ENCODE data around the gene CYB5RL.

The CYB5RL gene

DNA sequence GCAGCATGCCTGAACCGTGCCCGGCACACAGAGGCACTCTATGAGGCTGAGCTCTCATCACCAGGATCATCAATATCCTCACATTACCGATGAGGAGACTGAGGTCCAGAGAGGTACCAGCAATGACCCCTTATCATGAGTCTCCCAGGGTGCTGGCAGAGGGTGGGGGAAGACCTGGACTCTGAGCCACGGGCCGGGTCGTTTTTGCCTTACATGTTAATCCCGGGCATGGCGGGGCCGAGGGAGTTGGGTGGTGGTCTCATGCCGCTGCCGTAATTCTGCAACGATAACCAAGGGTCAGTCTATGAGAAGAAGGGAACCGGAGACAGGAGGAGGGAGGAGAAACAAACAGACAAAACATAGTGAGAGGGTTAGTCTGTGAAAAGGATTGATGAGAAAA lies 43.2 kb upstream of the CYB5RL start:
- no peak overlapping the region for H3K4me3 ChIP-seq (ENCODE audit: low read length, poor library complexity, severe bottlenecking)

DNA sequence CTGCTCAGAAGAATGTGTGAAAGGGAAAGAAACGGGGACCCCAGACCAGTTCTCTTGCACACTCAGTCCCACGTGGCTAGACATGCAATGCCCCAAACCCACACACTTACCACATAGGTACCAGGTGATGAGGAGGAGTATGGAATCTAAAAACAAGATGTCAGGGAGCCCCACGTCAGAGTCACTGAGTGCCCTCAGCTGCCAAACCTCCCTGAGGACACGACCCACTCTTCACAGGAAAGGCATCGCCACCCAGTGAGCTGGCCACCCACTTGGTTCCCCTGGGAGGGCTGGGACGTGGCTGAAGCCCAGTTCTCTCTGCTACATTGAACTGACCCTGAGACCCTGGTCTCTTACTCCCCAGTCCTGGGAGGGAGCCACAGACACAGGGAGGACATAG lies 41.5 kb upstream of the CYB5RL start:
- Histone ChIP-seq H3K36me3 (ENCODE audit: insufficient read depth, low read length) (peaks cover 70% of the 10 kb centered on the region; the same call in 1 of the 2 replicates), H3K27me3 (ENCODE audit: insufficient read depth, low read length, poor library complexity, severe bottlenecking) (no peaks in the 10 kb centered on the region), H4K20me1 (ENCODE audit: insufficient read depth, low read length, poor library complexity, severe bottlenecking) (no peaks in the 10 kb centered on the region), H2AFZ (ENCODE audit: low read length) (no peak overlapping the region), H3K4me2 (ENCODE audit: low read depth, low read length, poor library complexity, severe bottlenecking) (no peak overlapping the region), H3K79me2 (ENCODE audit: insufficient read depth, low read length) (no peaks in the 10 kb centered on the region), H3K9me3 (ENCODE audit: insufficient read depth, low read depth, low read length) (no peaks in the 10 kb centered on the region), H3K9ac (ENCODE audit: low read depth, low read length, poor library complexity, severe bottlenecking) (no peak overlapping the region), H3K4me1 (ENCODE audit: insufficient read depth, low read length, poor library complexity, severe bottlenecking) (no peaks in the 10 kb centered on the region), H3K4me3 (ENCODE audit: low read length, poor library complexity, severe bottlenecking) (no peak overlapping the region), H3K9me2 (replicated peaks; ENCODE audit: low read depth, low read length) (no peaks in the 10 kb centered on the region), H3F3A (ENCODE audit: low read depth) (no peaks in the 10 kb centered on the region)
- no peak for TF ChIP-seq EZH2phosphoT487 (IDR thresholded peaks at IDR 0.05; ENCODE audit: borderline replicate concordance)
- TF ChIP-seq, protein P1, sequence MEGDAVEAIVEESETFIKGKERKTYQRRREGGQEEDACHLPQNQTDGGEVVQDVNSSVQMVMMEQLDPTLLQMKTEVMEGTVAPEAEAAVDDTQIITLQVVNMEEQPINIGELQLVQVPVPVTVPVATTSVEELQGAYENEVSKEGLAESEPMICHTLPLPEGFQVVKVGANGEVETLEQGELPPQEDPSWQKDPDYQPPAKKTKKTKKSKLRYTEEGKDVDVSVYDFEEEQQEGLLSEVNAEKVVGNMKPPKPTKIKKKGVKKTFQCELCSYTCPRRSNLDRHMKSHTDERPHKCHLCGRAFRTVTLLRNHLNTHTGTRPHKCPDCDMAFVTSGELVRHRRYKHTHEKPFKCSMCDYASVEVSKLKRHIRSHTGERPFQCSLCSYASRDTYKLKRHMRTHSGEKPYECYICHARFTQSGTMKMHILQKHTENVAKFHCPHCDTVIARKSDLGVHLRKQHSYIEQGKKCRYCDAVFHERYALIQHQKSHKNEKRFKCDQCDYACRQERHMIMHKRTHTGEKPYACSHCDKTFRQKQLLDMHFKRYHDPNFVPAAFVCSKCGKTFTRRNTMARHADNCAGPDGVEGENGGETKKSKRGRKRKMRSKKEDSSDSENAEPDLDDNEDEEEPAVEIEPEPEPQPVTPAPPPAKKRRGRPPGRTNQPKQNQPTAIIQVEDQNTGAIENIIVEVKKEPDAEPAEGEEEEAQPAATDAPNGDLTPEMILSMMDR (conservative IDR thresholded peaks at IDR 0.05; ENCODE audit: low read length) = no peak

More for the DNA sequence above, 43.2 kb upstream of the CYB5RL start:
- H4K20me1 ChIP-seq (ENCODE audit: insufficient read depth, low read length, poor library complexity, severe bottlenecking) = no peaks in the 10 kb centered on the region
- H3K4me2 ChIP-seq (ENCODE audit: low read depth, low read length, poor library complexity, severe bottlenecking) = no peak overlapping the region
- no peaks in the 10 kb centered on the region for H3K9me3 ChIP-seq (ENCODE audit: insufficient read depth, low read depth, low read length)
- H3K36me3 ChIP-seq (ENCODE audit: insufficient read depth, low read length) = peaks cover 62% of the 10 kb centered on the region; the same call in 1 of the 2 replicates
- no peaks in the 10 kb centered on the region for H3K27me3 ChIP-seq (ENCODE audit: insufficient read depth, low read length, poor library complexity, severe bottlenecking)
- no peak overlapping the region for H2AFZ ChIP-seq (ENCODE audit: low read length)
- H3F3A ChIP-seq (ENCODE audit: low read depth) = no peaks in the 10 kb centered on the region
- TF ChIP-seq EZH2phosphoT487 (IDR thresholded peaks at IDR 0.05; ENCODE audit: borderline replicate concordance) = no peak
- TF ChIP-seq, protein P1 (conservative IDR thresholded peaks at IDR 0.05; ENCODE audit: low read length) = no peak
- no peak overlapping the region for H3K9ac ChIP-seq (ENCODE audit: low read depth, low read length, poor library complexity, severe bottlenecking)
- H3K79me2 ChIP-seq (ENCODE audit: insufficient read depth, low read length) = no peaks in the 10 kb centered on the region
- no peaks in the 10 kb centered on the region for H3K4me1 ChIP-seq (ENCODE audit: insufficient read depth, low read length, poor library complexity, severe bottlenecking)
- no peaks in the 10 kb centered on the region for H3K9me2 ChIP-seq (replicated peaks; ENCODE audit: low read depth, low read length)

DNA sequence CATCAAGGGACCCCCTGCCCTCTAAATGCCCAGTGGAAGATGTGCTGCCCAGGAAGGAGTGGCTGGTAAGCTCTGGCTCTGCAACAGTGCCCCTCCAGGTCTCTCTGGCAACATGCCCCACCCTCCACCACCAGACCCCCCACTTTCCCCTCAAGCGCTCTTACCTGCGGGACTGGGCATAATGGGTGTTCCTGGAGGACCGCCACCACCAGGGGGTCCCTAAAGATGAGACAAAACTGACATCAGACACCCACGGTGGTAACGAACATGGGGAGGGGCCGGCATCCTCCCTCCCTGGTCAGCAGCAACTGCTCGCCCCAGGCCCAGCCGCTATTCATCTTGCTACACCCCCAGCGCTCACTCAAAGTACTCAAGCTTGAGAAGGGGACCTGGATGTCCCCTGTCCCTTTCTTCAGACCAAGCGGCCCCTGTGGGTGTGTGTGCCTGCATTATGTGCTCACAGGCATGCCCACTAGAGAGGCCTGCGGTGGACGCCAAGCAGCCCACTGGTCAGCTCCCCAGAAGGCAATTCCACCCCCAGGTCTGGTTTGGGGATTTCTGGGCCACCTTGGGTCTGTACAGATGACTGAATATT lies 41.0 kb upstream of the CYB5RL start:
- no peaks in the 10 kb centered on the region for H3K9me2 ChIP-seq (replicated peaks; ENCODE audit: low read depth, low read length)
- H3K9ac ChIP-seq (ENCODE audit: low read depth, low read length, poor library complexity, severe bottlenecking) = no peak overlapping the region
- H3F3A ChIP-seq (ENCODE audit: low read depth) = no peaks in the 10 kb centered on the region
- H3K4me1 ChIP-seq (ENCODE audit: insufficient read depth, low read length, poor library complexity, severe bottlenecking) = no peaks in the 10 kb centered on the region
- H3K4me3 ChIP-seq (ENCODE audit: low read length, poor library complexity, severe bottlenecking) = no peak overlapping the region
- H4K20me1 ChIP-seq (ENCODE audit: insufficient read depth, low read length, poor library complexity, severe bottlenecking) = no peaks in the 10 kb centered on the region
- H3K79me2 ChIP-seq (ENCODE audit: insufficient read depth, low read length) = no peaks in the 10 kb centered on the region
- TF ChIP-seq EZH2phosphoT487 (IDR thresholded peaks at IDR 0.05; ENCODE audit: borderline replicate concordance) = no peak
- TF ChIP-seq, protein P1 (conservative IDR thresholded peaks at IDR 0.05; ENCODE audit: low read length) = no peak
- H3K9me3 ChIP-seq (ENCODE audit: insufficient read depth, low read depth, low read length) = no peaks in the 10 kb centered on the region
- H3K36me3 ChIP-seq (ENCODE audit: insufficient read depth, low read length) = peaks cover 65% of the 10 kb centered on the region; the same call in 1 of the 2 replicates
- H3K27me3 ChIP-seq (ENCODE audit: insufficient read depth, low read length, poor library complexity, severe bottlenecking) = no peaks in the 10 kb centered on the region
- no peak overlapping the region for H3K4me2 ChIP-seq (ENCODE audit: low read depth, low read length, poor library complexity, severe bottlenecking)
- no peak overlapping the region for H2AFZ ChIP-seq (ENCODE audit: low read length)
